Activated CD8-positive, alpha-beta T cell treated with anti-CD3 and anti-CD28 coated beads for 36 hours (primary cell): Measurements from ENCODE around the gene ZNF766. TPM values are rescaled to one million over a fixed set of nuclear protein-coding genes. Genes with fewer than 3 reads are reported as not detected.
"Not testable (repeated sequence)": the region's sequence is repeated elsewhere in the genome, so short reads cannot be mapped to it uniquely, and the experiment has no call there.

ENCODE experiments used
- ATAC-seq: fragments of 200-7000 bp; cut with Tn5 transposase; one replicate; pipeline ENCODE4 v1.10.0; 2021; ENCODE audit warnings: mild to moderate bottlenecking, moderate library complexity
- CTCF ChIA-PET: fragments of 350-600 bp; sonication (Branson Sonifier 250); formaldehyde crosslinking; loops from one replicate; lab custom pipeline; 2021; ENCODE audit warnings: antibody characterized with exemption; lab: Charles Lee
- POLR2A ChIA-PET: fragments of 350-600 bp; sonication (Branson Sonifier 250); formaldehyde crosslinking; loops from one replicate; lab custom pipeline; 2021; ENCODE audit warnings: antibody characterized with exemption; lab: Charles Lee
- DNase-seq: peaks from one replicate; pipeline ENCODE4 v3.0.0-alpha.2; 2020
- H3K27ac Mint-ChIP-seq: one replicate; pipeline ENCODE4 v1.8.0; 2021; ENCODE audit warnings: mild to moderate bottlenecking, mixed read lengths
- H3K27me3 Mint-ChIP-seq: one replicate; pipeline ENCODE4 v1.8.0; 2021; ENCODE audit warnings: mixed read lengths
- H3K36me3 Mint-ChIP-seq: one replicate; pipeline ENCODE4 v1.8.0; 2021; ENCODE audit warnings: low read depth, mixed read lengths
- H3K4me1 Mint-ChIP-seq: one replicate; pipeline ENCODE4 v1.8.0; 2021; ENCODE audit warnings: low read depth, mixed read lengths
- H3K4me3 Mint-ChIP-seq: one replicate; pipeline ENCODE4 v1.8.0; 2021; ENCODE audit warnings: mild to moderate bottlenecking, moderate library complexity, mixed read lengths
- H3K9me3 Mint-ChIP-seq: one replicate; pipeline ENCODE4 v1.8.0; 2021; ENCODE audit warnings: mixed read lengths
- intact Hi-C: fragments of 100-400 bp; cut with micrococcal nuclease; formaldehyde crosslinking; loops from one replicate; pipeline ENCODE4 v1.10.0; 2022
- total RNA-seq, 2 experiments: library from RNA; stranded (reverse); gene quantifications; one replicate each; pipeline ENCODE4 v1.2.3, GENCODE V29; 2021
- TF ChIP-seq, protein P1 (sequence below): fragments of 200-600 bp; IDR thresholded peaks from one replicate; pipeline ENCODE4 v1.8.0; 2022; ENCODE audit warnings: antibody characterized with exemption, mild to moderate bottlenecking

The ZNF766 gene
- total RNA-seq, 2 experiments from 2014 or later, result 30.7 to 32.9 TPM

DNA sequence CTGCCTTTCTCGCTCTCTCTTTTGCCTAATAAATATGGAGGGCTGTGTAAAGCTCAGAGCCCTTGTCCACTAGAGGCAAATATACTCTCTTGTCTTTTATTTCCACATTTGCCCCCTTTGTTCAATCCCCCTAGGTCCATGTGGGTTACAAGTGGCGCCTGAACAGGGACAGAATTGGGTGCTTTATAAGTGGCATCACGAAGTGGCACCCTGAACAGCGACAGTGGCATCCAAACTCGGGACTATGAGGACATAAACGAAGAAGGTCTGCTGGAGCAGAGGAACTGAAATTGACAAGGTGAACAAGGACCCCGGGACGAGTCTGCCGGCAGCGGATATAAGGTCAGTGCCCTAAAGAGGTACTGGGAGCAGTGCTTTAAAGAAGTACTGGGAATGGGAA is 62.4 kb downstream of the ZNF766 start:
- CTCF ChIA-PET, result no interaction called here
- DNase-seq, result no peak
- H3K9me3 Mint-ChIP-seq, result peaks cover 51% of the 10 kb centered on the region

DNA sequence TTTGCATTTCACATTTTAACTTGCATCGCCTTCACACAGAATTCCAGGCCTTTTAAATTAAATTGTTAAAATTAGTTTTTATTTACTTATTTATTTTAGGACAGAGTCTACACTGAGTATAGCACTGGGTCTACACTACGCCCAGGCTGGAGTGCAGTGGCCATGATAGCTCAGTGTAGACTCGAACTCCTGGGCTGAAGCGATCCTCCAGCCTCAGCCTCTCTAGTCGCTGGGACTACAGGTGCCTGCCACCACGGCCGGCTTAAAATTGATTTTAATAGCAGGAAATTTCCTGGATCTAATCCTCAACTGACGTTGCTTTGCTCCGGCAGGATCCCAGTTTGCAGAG is 66.4 kb downstream of the ZNF766 start:
- CTCF ChIA-PET, result no interaction called here

More for the DNA sequence above, 62.4 kb downstream of the ZNF766 start:
- Mint-ChIP-seq H3K4me3 (no peak overlapping the region), H3K4me1 (peaks cover 4% of the 10 kb centered on the region), H3K27me3 (no peaks in the 10 kb centered on the region), H3K27ac (no peak overlapping the region), H3K36me3 (peaks cover 29% of the 10 kb centered on the region)
- POLR2A ChIA-PET, result no interaction called here
- TF ChIP-seq, protein P1, sequence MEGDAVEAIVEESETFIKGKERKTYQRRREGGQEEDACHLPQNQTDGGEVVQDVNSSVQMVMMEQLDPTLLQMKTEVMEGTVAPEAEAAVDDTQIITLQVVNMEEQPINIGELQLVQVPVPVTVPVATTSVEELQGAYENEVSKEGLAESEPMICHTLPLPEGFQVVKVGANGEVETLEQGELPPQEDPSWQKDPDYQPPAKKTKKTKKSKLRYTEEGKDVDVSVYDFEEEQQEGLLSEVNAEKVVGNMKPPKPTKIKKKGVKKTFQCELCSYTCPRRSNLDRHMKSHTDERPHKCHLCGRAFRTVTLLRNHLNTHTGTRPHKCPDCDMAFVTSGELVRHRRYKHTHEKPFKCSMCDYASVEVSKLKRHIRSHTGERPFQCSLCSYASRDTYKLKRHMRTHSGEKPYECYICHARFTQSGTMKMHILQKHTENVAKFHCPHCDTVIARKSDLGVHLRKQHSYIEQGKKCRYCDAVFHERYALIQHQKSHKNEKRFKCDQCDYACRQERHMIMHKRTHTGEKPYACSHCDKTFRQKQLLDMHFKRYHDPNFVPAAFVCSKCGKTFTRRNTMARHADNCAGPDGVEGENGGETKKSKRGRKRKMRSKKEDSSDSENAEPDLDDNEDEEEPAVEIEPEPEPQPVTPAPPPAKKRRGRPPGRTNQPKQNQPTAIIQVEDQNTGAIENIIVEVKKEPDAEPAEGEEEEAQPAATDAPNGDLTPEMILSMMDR, result no peak
- ATAC-seq, result no peak
- intact Hi-C loops, result no loop called here

DNA sequence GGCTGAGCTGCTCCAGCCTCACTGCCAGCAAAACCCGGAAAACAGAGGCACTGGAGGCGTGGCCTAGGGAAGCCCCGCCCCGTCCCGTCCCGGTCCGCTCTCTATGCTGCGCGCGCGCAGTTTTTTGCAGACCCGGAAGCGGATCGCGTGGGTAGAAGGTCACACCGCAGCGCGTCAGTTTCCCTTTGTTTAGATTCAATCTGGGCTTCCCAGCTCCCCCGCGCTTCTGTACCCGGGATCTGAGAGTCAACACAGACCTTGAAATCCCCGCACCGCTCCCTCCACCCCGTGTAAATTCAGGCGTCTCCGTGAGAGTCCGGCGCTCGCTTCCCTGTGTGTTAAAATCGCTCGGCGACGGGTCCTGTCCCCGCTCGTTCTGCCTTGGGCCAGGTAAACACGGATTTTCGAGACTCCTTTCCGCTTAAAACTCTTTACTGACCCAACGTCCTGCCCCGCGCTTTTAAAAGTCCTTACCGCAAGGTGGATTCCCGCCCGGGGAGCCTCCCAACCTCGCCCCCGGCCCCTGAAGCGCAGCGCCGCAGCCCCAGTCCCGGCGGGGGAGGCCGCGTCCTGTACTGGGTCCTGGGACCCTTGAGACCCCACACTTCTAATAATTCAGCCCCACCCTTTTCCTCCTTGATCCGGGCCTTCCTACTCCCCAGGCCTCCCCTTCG is 66.9 kb downstream of the ZNF766 start, which contains the start of gene ZNF610:
TSS of gene ZNF610 (plus strand) at position 127 of the 674 bp plus-strand sequence. CDS start 12,930 bp downstream, outside the sequence.
- H3K9me3 Mint-ChIP-seq, result peaks cover 37% of the 10 kb centered on the region
- peak within 1 kb of the TSS; percentile 91 for H3K4me3 Mint-ChIP-seq
- intact Hi-C loops, result no loop called here
- H3K27me3 Mint-ChIP-seq, result no peaks in the 10 kb centered on the region
- H3K27ac Mint-ChIP-seq, result peak within 1 kb of the TSS; percentile 99
- ChIA-PET POLR2A (interaction anchor here (1.3 kb wide), 1 partner anchor 40 kb away, joined by 4 read pairs; the partner anchor contains the start of gene ZNF480), CTCF (no interaction called here)
- ATAC-seq (peak; percentile 96), DNase-seq (peak; percentile 95)
- peaks cover 12% of the 10 kb centered on the region for H3K4me1 Mint-ChIP-seq
- peaks cover 43% of the 10 kb centered on the region for H3K36me3 Mint-ChIP-seq
- TF ChIP-seq, protein P1, result no peak

More for the DNA sequence above, 66.4 kb downstream of the ZNF766 start:
- peak overlapping the region; percentile 91 for H3K4me3 Mint-ChIP-seq
- H3K9me3 Mint-ChIP-seq, result peaks cover 38% of the 10 kb centered on the region
- H3K36me3 Mint-ChIP-seq, result peaks cover 45% of the 10 kb centered on the region
- TF ChIP-seq, protein P1, result no peak
- no peak for DNase-seq
- no peaks in the 10 kb centered on the region for H3K27me3 Mint-ChIP-seq
- peak overlapping the region; percentile 99 for H3K27ac Mint-ChIP-seq
- POLR2A ChIA-PET, result no interaction called here
- H3K4me1 Mint-ChIP-seq, result peaks cover 12% of the 10 kb centered on the region
- intact Hi-C loops, result no loop called here
- peak; percentile 45 for ATAC-seq

DNA sequence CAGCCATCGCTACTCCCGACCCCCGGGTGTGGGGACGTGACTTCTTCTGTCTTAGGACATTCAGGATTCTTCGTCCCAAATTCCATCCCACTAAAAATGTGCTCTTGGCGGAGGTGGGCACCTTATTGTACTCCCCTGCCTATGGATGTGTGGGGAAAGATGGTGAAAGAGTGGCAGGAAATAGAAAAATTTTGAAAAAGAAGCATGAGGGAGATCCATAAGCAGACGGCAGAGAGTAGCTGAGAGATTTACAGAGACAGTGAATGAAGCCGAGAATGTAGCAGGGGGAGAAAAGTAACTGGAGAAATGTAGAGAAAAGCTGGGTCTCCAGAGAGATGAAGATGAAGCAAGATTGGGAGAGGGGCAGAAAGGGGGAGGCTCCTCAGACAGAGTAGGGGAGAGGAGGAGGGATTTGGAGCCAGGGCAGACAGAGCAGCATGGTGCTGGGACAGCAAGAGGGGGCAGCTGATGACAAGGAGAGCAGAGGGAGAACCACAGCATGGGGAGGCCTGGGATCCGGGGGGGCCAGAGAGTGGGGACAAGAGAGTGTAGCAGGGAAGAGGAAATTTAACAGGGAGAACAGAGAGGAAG is 67.5 kb downstream of the ZNF766 start:
- intact Hi-C loops, result no loop called here
- TF ChIP-seq, protein P1, result no peak
- Mint-ChIP-seq H3K27ac (peak overlapping the region; percentile 99), H3K27me3 (no peaks in the 10 kb centered on the region), H3K4me1 (peaks cover 12% of the 10 kb centered on the region), H3K9me3 (peaks cover 32% of the 10 kb centered on the region), H3K36me3 (peaks cover 38% of the 10 kb centered on the region), H3K4me3 (peak overlapping the region; percentile 91)
- no peak for ATAC-seq
- ChIA-PET CTCF (no interaction called here), POLR2A (interaction anchor here (1.3 to 1.4 kb wide), 2 partner anchors 10 to 41 kb away, joined by 3 to 4 read pairs; partner anchors contain the start of gene ZNF480)
- DNase-seq, result peak; percentile 12

DNA sequence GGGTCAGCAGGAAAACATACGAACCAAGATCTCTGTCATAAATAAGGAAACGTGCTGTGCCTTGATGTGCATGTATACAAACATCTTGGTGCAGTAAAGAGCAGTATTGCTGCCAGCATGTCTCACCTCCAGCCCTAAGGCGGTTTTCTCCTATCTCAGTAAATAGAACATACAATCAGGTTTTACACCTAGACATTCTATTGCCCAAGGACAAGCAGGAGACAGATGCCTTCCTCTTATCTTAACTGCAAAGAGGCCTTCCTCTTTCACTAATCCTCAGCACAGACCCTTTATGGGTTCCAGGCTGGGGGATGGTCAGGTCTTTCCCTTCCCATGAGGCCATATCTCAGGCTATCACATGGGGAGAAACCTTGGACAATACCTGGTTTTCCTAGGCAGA is 69.6 kb downstream of the ZNF766 start:
- H3K4me1 Mint-ChIP-seq, result peaks cover 12% of the 10 kb centered on the region
- H3K27ac Mint-ChIP-seq, POLR2A ChIA-PET, ATAC-seq, H3K4me3 Mint-ChIP-seq, intact Hi-C loops, CTCF ChIA-PET, H3K27me3 Mint-ChIP-seq, DNase-seq: not testable (repeated sequence)
- H3K9me3 Mint-ChIP-seq, result peaks cover 17% of the 10 kb centered on the region
- H3K36me3 Mint-ChIP-seq, result peaks cover 26% of the 10 kb centered on the region
